Ovary (tissue), 9 donors: ENCODE measurements around the gene SLC2A13. TPM values are rescaled to one million over a fixed set of nuclear protein-coding genes. Genes with fewer than 3 reads are reported as not detected.

ENCODE experiments used
- DNase-seq, 5 donors: peaks; one replicate each; pipeline ENCODE4 v3.0.0-alpha.2; 2019 to 2020
- H3K27ac ChIP-seq, 2 donors: fragments of 200-600 bp; one replicate each; pipeline versions ENCODE4 v1.5.1 to v1.8.0; 2019 to 2022
- H3K27me3 ChIP-seq: fragments of 200-600 bp; one replicate; pipeline ENCODE4 v1.8.0; 2022
- H3K36me3 ChIP-seq: fragments of 200-600 bp; sonication (generic); one replicate; pipeline ENCODE4 v1.5.1; 2019
- H3K4me1 ChIP-seq: one replicate; pipeline ENCODE4 v1.8.1; 2013; ENCODE audit warnings: mild to moderate bottlenecking, moderate library complexity; ENCODE audit not compliant: insufficient read depth
- H3K4me3 ChIP-seq: fragments of 200-600 bp; sonication (generic); one replicate; pipeline ENCODE4 v1.5.1; 2017
- H3K9me3 ChIP-seq, 2 donors: fragments of 200-600 bp in 1 of 2; sonication (generic) in 1 of 2; one replicate each; pipeline versions ENCODE4 v1.5.1 to v1.8.1; 2013 to 2019; ENCODE audit warnings: mild to moderate bottlenecking in 1 of 2, moderate library complexity in 1 of 2
- CTCF ChIP-seq, 3 donors: fragments of 450-650 bp in 2 of 3; fragments of 200-600 bp in 1 of 3; IDR thresholded peaks; one replicate each; pipeline versions ENCODE4 v1.5.1 to v1.8.0; 2016 to 2022; ENCODE audit warnings: antibody characterized with exemption in 3 of 3, mild to moderate bottlenecking in 1 of 3
- EP300 ChIP-seq: sonication (generic); formaldehyde crosslinking; IDR thresholded peaks from one replicate; pipeline ENCODE4 v1.6.1; 2017; ENCODE audit warnings: antibody characterized with exemption
- POLR2A ChIP-seq: fragments of 450-650 bp; IDR thresholded peaks from one replicate; pipeline ENCODE4 v1.6.1; 2017; ENCODE audit warnings: antibody characterized with exemption, mild to moderate bottlenecking, moderate library complexity
- WGBS, 3 donors: extraction: QIAGEN DNeasy Blood & Tissue Kit in 1 of 3; methylation state at CpG; one replicate each; pipeline versions ENCODE4 v1.1.5 to v1.1.7; 2013 to 2017; 5-methylcytosine and 5-hydroxymethylcytosine counted together
- intact Hi-C, 4 donors: fragments of 100-400 bp; cut with DNase I; formaldehyde crosslinking; loops; one replicate each; pipeline versions ENCODE4 v1.11.0 to v1.15.1; 2022 to 2023
- polyA plus RNA-seq, 2 donors: library from polyadenylated mRNA; stranded (reverse); fragments of 200-250 nt in 1 of 2; fragments of 350-450 nt in 1 of 2; fragmentation: Illumina TruSeq in 1 of 2; extraction: RNeasy Lipid Tissue Mini Kit (QIAGEN cat#74804) in 1 of 2; gene quantifications; one replicate each; pipeline ENCODE4 v1.2.3, GENCODE V29; 2013 to 2014
- total RNA-seq, 7 donors: library from RNA; depleted of rRNA in 2 of 7; stranded (reverse); fragments of >200 nt in 2 of 7; fragmentation: NEBNext Ultra II Directional in 3 of 7; extraction: Animal tissue kit (Norgen Biotek cat#: 25700) in 3 of 7; gene quantifications; one replicate each; pipeline versions ENCODE4 v1.1.0 to v1.2.4, GENCODE V29; 2016 to 2023
- donor health status: DM: no; HTN: no; CAD: no; lungs with moderate emphysema.
- donor health status: DM: no; HTN: no; CAD: no.
- donor health status: Bipolar disorder and iron deficiency.
- donor health status: DM: yes; HTN: yes; CAD: no.
- donor health status: DM: no; HTN: no; CAD: no.
- donor health status: DM: yes; HTN: yes; CAD: no.

Gene SLC2A13
- total and polyA plus RNA-seq, 9 donors, result 2.3 to 24.3 (median 7.9) TPM

- 70 to 77% (median 74%) methylated on average over 4 of the region's 4 CpGs for WGBS, 3 donors
- Histone ChIP-seq H3K4me3 (no peak overlapping the region), H3K27ac (no peak overlapping the region)
Measured at GRCh38 chr12:39804898-39805297, 301.0 kb downstream of the SLC2A13 start.

GRCh38 chr12:39804479-39804878 is 301.4 kb downstream of the SLC2A13 start:
- no peaks in the 10 kb centered on the region for H3K4me1 ChIP-seq
- no peaks in the 10 kb centered on the region for H3K9me3 ChIP-seq
- no peaks in the 10 kb centered on the region for H3K27me3 ChIP-seq
- no peaks in the 10 kb centered on the region for H3K36me3 ChIP-seq
- intact Hi-C loops, result no loop called here
- no peak for DNase-seq
- WGBS, 3 donors, result 67 to 79% (median 77%) methylated on average over 1 of the region's 1 CpG
- H3K4me3 ChIP-seq, result no peak overlapping the region
- H3K27ac ChIP-seq, result no peak overlapping the region
- TF ChIP-seq EP300, result no peak
- TF ChIP-seq POLR2A, result no peak
- TF ChIP-seq CTCF (IDR thresholded peaks at IDR 0.05), result no peak

More at GRCh38 chr12:39804898-39805297, 301.0 kb downstream of the SLC2A13 start:
- intact Hi-C loops, result no loop called here
- Histone ChIP-seq H3K4me1 (no peaks in the 10 kb centered on the region), H3K27me3 (no peaks in the 10 kb centered on the region), H3K9me3 (no peaks in the 10 kb centered on the region), H3K36me3 (no peaks in the 10 kb centered on the region)
- no peak for TF ChIP-seq CTCF (IDR thresholded peaks at IDR 0.05)
- no peak for TF ChIP-seq POLR2A
- no peak for TF ChIP-seq EP300
- DNase-seq, result no peak

- WGBS, 3 donors, result 72 to 80% (median 79%) methylated on average over 2 of the region's 2 CpGs
- no peak for DNase-seq
Measured at GRCh38 chr12:39803151-39803550, 302.7 kb downstream of the SLC2A13 start.

GRCh38 chr12:39798977-39799376 is 306.9 kb downstream of the SLC2A13 start:
- intact Hi-C loops, result no loop called here
- Histone ChIP-seq H3K36me3 (no peaks in the 10 kb centered on the region), H3K4me1 (no peaks in the 10 kb centered on the region), H3K27me3 (no peaks in the 10 kb centered on the region), H3K9me3 (no peaks in the 10 kb centered on the region), H3K4me3 (no peak overlapping the region), H3K27ac (no peak overlapping the region)
- no peak for TF ChIP-seq POLR2A
- TF ChIP-seq EP300, result no peak
- no peak for TF ChIP-seq CTCF (IDR thresholded peaks at IDR 0.05)
- no peak for DNase-seq
- 84 to 94% (median 90%) methylated on average over 4 of the region's 4 CpGs for WGBS, 3 donors

More at GRCh38 chr12:39803151-39803550, 302.7 kb downstream of the SLC2A13 start:
- H3K27ac ChIP-seq, result no peak overlapping the region
- H3K36me3 ChIP-seq, result no peaks in the 10 kb centered on the region
- H3K27me3 ChIP-seq, result no peaks in the 10 kb centered on the region
- no peak for TF ChIP-seq CTCF (IDR thresholded peaks at IDR 0.05)
- TF ChIP-seq EP300, result no peak
- no peak for TF ChIP-seq POLR2A
- no peaks in the 10 kb centered on the region for H3K4me1 ChIP-seq
- intact Hi-C loops, result no loop called here
- no peak overlapping the region for H3K4me3 ChIP-seq
- H3K9me3 ChIP-seq, result no peaks in the 10 kb centered on the region

GRCh38 chr12:39798429-39798828 is 307.5 kb downstream of the SLC2A13 start:
- H3K9me3 ChIP-seq, result no peaks in the 10 kb centered on the region
- intact Hi-C loops, result no loop called here
- H3K36me3 ChIP-seq, result no peaks in the 10 kb centered on the region
- H3K4me3 ChIP-seq, result no peak overlapping the region
- 90 to 91% (median 91%) methylated on average over 5 of the region's 5 CpGs for WGBS, 3 donors
- no peak overlapping the region for H3K27ac ChIP-seq
- no peak for TF ChIP-seq POLR2A
- no peak for TF ChIP-seq CTCF (IDR thresholded peaks at IDR 0.05)
- TF ChIP-seq EP300, result no peak
- no peaks in the 10 kb centered on the region for H3K4me1 ChIP-seq
- no peak for DNase-seq
- H3K27me3 ChIP-seq, result no peaks in the 10 kb centered on the region
